H1 (cell line): ENCODE data around the gene SLC6A17. TPM values are rescaled to one million over a fixed set of nuclear protein-coding genes. Genes with fewer than 3 reads are reported as not detected.

Source experiments
- CEBPB ChIP-seq: IDR thresholded peaks from 2 replicates; pipeline ENCODE4 v1.6.1; 2012; ENCODE audit warnings: low read depth, low read length
- EGR1 ChIP-seq: IDR thresholded peaks from 2 replicates; pipeline ENCODE4 v1.6.1; 2011; ENCODE audit warnings: low read depth, low read length, borderline replicate concordance
- KDM1A ChIP-seq: fragments of 200-600, 300-600 bp; sonication (generic); IDR thresholded peaks from 2 replicates; pipeline ENCODE4 v1.7.1; 2016; ENCODE audit warnings: mild to moderate bottlenecking, low read length, borderline replicate concordance
- SIX5 ChIP-seq: IDR thresholded peaks from 2 replicates; pipeline ENCODE4 v1.6.1; 2011; ENCODE audit warnings: mild to moderate bottlenecking, low read depth, low read length
- polyA plus RNA-seq, 7 experiments: library from polyadenylated mRNA; depleted of rRNA in 3 of 7; stranded (reverse) in 5 of 7; unstranded in 2 of 7; fragments of >200 nt in 5 of 7; fragments of 200-250 nt in 2 of 7; gene quantifications; 1 replicate in 5 of 7; 2 replicates in 1 of 7; 4 replicates in 1 of 7; pipeline versions ENCODE4 v1.2.1 to v1.2.3, GENCODE V29; 2011 to 2013; ENCODE audit warnings: missing spikeins in 2 of 7, mixed read lengths in 2 of 7
- total RNA-seq: library from RNA; stranded (reverse); fragmentation: NEBNext Ultra II Directional; extraction: Animal tissue kit (Norgen Biotek cat#: 25700); gene quantifications from 2 replicates; pipeline ENCODE4 v1.2.1, GENCODE V29; 2021
- TF ChIP-seq, protein P1 (sequence below): fragments of 300-600 bp; sonication (generic); IDR thresholded peaks from 2 replicates; pipeline ENCODE4 v1.7.1; 2012; ENCODE audit warnings: low read length, moderate library complexity, mild to moderate bottlenecking, inconsistent platforms; ENCODE audit not compliant: insufficient replicate concordance

SLC6A17 gene
- total and polyA plus RNA-seq, 2 of the 8 experiments (the other 6 are each of a cell fraction or from before 2014, with no cell fraction given), result 0.15 to 0.28 TPM

DNA sequence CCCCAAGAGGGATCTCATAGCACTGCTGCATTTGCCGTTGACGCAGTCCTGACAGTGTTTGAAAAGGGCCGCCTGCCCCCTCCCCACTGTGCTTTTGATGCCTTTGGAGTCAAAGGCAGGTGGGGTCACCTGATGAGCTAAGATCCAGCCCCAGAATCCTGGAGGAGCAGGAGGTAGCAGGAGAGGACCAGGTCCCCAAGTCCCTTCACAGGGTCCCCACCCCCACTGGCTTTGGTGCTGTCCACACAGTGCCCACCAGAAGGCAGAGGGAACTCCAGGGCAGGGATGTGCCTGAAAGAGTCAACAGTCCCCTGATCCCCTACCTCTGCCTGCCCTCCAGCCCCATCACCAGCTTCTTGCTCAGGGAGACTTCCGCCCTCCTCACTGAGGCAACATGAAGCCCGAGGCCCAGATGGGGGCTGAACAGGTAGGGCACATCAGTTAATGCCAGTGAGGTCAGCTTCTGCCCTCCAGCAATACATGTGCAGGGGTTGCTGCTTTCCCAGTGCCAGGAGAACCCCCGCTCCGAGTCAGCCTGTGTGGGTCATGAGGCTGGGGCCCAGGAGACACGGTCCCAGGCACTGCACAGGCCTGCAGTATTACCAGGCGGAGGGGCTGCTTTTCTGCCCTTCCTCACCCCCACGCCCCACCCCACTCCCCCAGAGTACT, 51.0 kb downstream of the SLC6A17 start (continued):
- TF ChIP-seq, protein P1, sequence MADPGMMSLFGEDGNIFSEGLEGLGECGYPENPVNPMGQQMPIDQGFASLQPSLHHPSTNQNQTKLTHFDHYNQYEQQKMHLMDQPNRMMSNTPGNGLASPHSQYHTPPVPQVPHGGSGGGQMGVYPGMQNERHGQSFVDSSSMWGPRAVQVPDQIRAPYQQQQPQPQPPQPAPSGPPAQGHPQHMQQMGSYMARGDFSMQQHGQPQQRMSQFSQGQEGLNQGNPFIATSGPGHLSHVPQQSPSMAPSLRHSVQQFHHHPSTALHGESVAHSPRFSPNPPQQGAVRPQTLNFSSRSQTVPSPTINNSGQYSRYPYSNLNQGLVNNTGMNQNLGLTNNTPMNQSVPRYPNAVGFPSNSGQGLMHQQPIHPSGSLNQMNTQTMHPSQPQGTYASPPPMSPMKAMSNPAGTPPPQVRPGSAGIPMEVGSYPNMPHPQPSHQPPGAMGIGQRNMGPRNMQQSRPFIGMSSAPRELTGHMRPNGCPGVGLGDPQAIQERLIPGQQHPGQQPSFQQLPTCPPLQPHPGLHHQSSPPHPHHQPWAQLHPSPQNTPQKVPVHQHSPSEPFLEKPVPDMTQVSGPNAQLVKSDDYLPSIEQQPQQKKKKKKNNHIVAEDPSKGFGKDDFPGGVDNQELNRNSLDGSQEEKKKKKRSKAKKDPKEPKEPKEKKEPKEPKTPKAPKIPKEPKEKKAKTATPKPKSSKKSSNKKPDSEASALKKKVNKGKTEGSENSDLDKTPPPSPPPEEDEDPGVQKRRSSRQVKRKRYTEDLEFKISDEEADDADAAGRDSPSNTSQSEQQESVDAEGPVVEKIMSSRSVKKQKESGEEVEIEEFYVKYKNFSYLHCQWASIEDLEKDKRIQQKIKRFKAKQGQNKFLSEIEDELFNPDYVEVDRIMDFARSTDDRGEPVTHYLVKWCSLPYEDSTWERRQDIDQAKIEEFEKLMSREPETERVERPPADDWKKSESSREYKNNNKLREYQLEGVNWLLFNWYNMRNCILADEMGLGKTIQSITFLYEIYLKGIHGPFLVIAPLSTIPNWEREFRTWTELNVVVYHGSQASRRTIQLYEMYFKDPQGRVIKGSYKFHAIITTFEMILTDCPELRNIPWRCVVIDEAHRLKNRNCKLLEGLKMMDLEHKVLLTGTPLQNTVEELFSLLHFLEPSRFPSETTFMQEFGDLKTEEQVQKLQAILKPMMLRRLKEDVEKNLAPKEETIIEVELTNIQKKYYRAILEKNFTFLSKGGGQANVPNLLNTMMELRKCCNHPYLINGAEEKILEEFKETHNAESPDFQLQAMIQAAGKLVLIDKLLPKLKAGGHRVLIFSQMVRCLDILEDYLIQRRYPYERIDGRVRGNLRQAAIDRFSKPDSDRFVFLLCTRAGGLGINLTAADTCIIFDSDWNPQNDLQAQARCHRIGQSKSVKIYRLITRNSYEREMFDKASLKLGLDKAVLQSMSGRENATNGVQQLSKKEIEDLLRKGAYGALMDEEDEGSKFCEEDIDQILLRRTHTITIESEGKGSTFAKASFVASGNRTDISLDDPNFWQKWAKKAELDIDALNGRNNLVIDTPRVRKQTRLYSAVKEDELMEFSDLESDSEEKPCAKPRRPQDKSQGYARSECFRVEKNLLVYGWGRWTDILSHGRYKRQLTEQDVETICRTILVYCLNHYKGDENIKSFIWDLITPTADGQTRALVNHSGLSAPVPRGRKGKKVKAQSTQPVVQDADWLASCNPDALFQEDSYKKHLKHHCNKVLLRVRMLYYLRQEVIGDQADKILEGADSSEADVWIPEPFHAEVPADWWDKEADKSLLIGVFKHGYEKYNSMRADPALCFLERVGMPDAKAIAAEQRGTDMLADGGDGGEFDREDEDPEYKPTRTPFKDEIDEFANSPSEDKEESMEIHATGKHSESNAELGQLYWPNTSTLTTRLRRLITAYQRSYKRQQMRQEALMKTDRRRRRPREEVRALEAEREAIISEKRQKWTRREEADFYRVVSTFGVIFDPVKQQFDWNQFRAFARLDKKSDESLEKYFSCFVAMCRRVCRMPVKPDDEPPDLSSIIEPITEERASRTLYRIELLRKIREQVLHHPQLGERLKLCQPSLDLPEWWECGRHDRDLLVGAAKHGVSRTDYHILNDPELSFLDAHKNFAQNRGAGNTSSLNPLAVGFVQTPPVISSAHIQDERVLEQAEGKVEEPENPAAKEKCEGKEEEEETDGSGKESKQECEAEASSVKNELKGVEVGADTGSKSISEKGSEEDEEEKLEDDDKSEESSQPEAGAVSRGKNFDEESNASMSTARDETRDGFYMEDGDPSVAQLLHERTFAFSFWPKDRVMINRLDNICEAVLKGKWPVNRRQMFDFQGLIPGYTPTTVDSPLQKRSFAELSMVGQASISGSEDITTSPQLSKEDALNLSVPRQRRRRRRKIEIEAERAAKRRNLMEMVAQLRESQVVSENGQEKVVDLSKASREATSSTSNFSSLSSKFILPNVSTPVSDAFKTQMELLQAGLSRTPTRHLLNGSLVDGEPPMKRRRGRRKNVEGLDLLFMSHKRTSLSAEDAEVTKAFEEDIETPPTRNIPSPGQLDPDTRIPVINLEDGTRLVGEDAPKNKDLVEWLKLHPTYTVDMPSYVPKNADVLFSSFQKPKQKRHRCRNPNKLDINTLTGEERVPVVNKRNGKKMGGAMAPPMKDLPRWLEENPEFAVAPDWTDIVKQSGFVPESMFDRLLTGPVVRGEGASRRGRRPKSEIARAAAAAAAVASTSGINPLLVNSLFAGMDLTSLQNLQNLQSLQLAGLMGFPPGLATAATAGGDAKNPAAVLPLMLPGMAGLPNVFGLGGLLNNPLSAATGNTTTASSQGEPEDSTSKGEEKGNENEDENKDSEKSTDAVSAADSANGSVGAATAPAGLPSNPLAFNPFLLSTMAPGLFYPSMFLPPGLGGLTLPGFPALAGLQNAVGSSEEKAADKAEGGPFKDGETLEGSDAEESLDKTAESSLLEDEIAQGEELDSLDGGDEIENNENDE, result no peak
- TF ChIP-seq EGR1 (no peak), KDM1A (no peak), SIX5 (no peak), CEBPB (no peak)
